Measurements from ENCODE around the gene USP2. TPM values are rescaled to one million over a fixed set of nuclear protein-coding genes. Genes with fewer than 3 reads are reported as not detected.
"Not testable (repeated sequence)": the region's sequence is repeated elsewhere in the genome, so short reads cannot be mapped to it uniquely, and the experiment has no call there.

The USP2 gene
- total RNA-seq, 1 experiment from 2014 or later, result 15.4 TPM

- Histone ChIP-seq H3K4me2 (ENCODE audit: low read depth, low read length, poor library complexity, severe bottlenecking) (peak overlapping the region; percentile 24), H2AFZ (ENCODE audit: low read length) (no peak overlapping the region), H4K20me1 (ENCODE audit: insufficient read depth, low read depth, low read length) (no peaks in the 10 kb centered on the region), H3K9me2 (replicated peaks; ENCODE audit: insufficient read depth, low read length) (no peaks in the 10 kb centered on the region), H3K27me3 (ENCODE audit: low read length) (no peaks in the 10 kb centered on the region), H3K9ac (ENCODE audit: low read length) (no peak overlapping the region), H3K36me3 (ENCODE audit: insufficient read depth, low read length) (0 out of 2 replicates have a peak, but pooled peaks cover under 1% of the 10 kb centered on the region), H3K79me2 (ENCODE audit: low read length) (no peaks in the 10 kb centered on the region), H3K4me3 (ENCODE audit: low read length) (no peak overlapping the region), H3K9me3 (ENCODE audit: low read length) (no peaks in the 10 kb centered on the region), H3K4me1 (ENCODE audit: low read length) (peaks cover 24% of the 10 kb centered on the region), H3K27ac (ENCODE audit: low read length) (peak overlapping the region; percentile 29; the same call in 1 of the 2 replicates)
- peak; percentile 70 for DNase-seq
These were observed 24.5 kb upstream of the USP2 start for GRCh38 chr11:119406005-119406404.

DNA sequence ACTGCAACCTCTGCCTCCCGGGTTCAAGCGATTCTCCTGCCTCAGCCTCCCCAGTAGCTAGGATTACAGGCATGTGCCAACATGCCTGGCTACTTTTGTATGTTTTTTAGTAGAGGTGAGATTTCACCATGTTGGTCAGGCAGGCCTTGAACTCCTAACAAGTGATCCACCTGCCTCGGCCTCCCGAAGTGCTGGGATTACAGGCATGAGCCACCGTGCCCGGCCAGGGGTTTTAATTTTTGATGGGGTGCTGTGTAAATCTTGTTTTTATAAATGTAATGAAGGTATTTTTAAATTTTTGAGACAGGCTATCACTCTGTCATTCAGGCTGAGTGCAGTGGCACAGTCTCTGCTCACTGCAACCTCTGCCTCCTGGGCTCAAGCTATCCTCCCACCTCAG, 24.0 kb upstream of the USP2 start:
- H2AFZ ChIP-seq (ENCODE audit: low read length); H3K27me3 ChIP-seq (ENCODE audit: low read length); H3K9me3 ChIP-seq (ENCODE audit: low read length); H3K36me3 ChIP-seq (ENCODE audit: insufficient read depth, low read length); H3K79me2 ChIP-seq (ENCODE audit: low read length); H3K4me3 ChIP-seq (ENCODE audit: low read length); H4K20me1 ChIP-seq (ENCODE audit: insufficient read depth, low read depth, low read length); H3K9me2 ChIP-seq (replicated peaks; ENCODE audit: insufficient read depth, low read length); H3K9ac ChIP-seq (ENCODE audit: low read length); DNase-seq: not testable (repeated sequence)
- peak overlapping the region; percentile 29; the same call in 1 of the 2 replicates for H3K27ac ChIP-seq (ENCODE audit: low read length)
- peak overlapping the region; percentile 24 for H3K4me2 ChIP-seq (ENCODE audit: low read depth, low read length, poor library complexity, severe bottlenecking)
- H3K4me1 ChIP-seq (ENCODE audit: low read length), result peaks cover 24% of the 10 kb centered on the region

GRCh38 chr11:119404872-119405271, 23.4 kb upstream of the USP2 start:
- H3K27ac ChIP-seq (ENCODE audit: low read length), result peak overlapping the region; percentile 29
- no peak for DNase-seq
- H4K20me1 ChIP-seq (ENCODE audit: insufficient read depth, low read depth, low read length), result no peaks in the 10 kb centered on the region
- no peak overlapping the region for H3K9ac ChIP-seq (ENCODE audit: low read length)
- H3K79me2 ChIP-seq (ENCODE audit: low read length), result no peaks in the 10 kb centered on the region
- H3K4me2 ChIP-seq (ENCODE audit: low read depth, low read length, poor library complexity, severe bottlenecking), result no peak overlapping the region
- H2AFZ ChIP-seq (ENCODE audit: low read length), result no peak overlapping the region
- H3K27me3 ChIP-seq (ENCODE audit: low read length), result no peaks in the 10 kb centered on the region
- 0 out of 2 replicates have a peak, but pooled peaks cover 3% of the 10 kb centered on the region for H3K36me3 ChIP-seq (ENCODE audit: insufficient read depth, low read length)
- no peaks in the 10 kb centered on the region for H3K9me3 ChIP-seq (ENCODE audit: low read length)
- peaks cover 24% of the 10 kb centered on the region for H3K4me1 ChIP-seq (ENCODE audit: low read length)
- H3K4me3 ChIP-seq (ENCODE audit: low read length), result no peak overlapping the region
- H3K9me2 ChIP-seq (replicated peaks; ENCODE audit: insufficient read depth, low read length), result no peaks in the 10 kb centered on the region

DNA sequence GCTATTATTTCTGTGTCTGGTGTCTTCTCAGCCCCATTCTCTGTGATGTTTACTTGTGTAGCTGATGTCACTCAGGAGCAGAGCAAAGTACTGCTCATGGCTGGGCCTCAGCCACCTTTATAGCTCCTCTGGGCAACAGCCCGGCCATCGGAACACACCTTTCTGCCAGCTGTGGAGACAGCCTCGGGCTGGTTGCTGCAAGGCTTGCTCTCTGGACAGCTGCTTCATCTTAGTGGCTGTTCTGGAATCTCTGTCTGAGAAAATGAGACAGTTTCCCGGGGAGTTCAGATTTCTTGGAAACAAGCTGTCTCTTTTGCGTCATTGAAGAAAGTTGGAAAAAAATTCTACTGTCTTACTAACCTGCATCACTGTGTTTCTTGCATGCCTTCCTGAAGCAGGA, 21.5 kb upstream of the USP2 start:
- Histone ChIP-seq H3K4me2 (ENCODE audit: low read depth, low read length, poor library complexity, severe bottlenecking) (no peak overlapping the region), H3K4me3 (ENCODE audit: low read length) (no peak overlapping the region), H3K9me3 (ENCODE audit: low read length) (peaks cover 2% of the 10 kb centered on the region; the same call in 1 of the 2 replicates), H3K27ac (ENCODE audit: low read length) (no peak overlapping the region), H3K9me2 (replicated peaks; ENCODE audit: insufficient read depth, low read length) (no peaks in the 10 kb centered on the region), H3K9ac (ENCODE audit: low read length) (no peak overlapping the region), H3K27me3 (ENCODE audit: low read length) (no peaks in the 10 kb centered on the region), H4K20me1 (ENCODE audit: insufficient read depth, low read depth, low read length) (no peaks in the 10 kb centered on the region), H3K36me3 (ENCODE audit: insufficient read depth, low read length) (peaks cover 3% of the 10 kb centered on the region; the same call in 1 of the 2 replicates), H2AFZ (ENCODE audit: low read length) (no peak overlapping the region), H3K79me2 (ENCODE audit: low read length) (no peaks in the 10 kb centered on the region), H3K4me1 (ENCODE audit: low read length) (peaks cover 24% of the 10 kb centered on the region)
- DNase-seq, result no peak

- Histone ChIP-seq H2AFZ (ENCODE audit: low read length) (no peak overlapping the region), H3K27ac (ENCODE audit: low read length) (no peak overlapping the region), H3K27me3 (ENCODE audit: low read length) (no peaks in the 10 kb centered on the region), H3K9ac (ENCODE audit: low read length) (no peak overlapping the region), H3K4me3 (ENCODE audit: low read length) (no peak overlapping the region), H3K4me2 (ENCODE audit: low read depth, low read length, poor library complexity, severe bottlenecking) (no peak overlapping the region), H3K9me2 (replicated peaks; ENCODE audit: insufficient read depth, low read length) (no peaks in the 10 kb centered on the region), H3K79me2 (ENCODE audit: low read length) (no peaks in the 10 kb centered on the region), H3K9me3 (ENCODE audit: low read length) (peaks cover 3% of the 10 kb centered on the region; the same call in 1 of the 2 replicates), H3K36me3 (ENCODE audit: insufficient read depth, low read length) (peaks cover 9% of the 10 kb centered on the region; the same call in 1 of the 2 replicates), H4K20me1 (ENCODE audit: insufficient read depth, low read depth, low read length) (no peaks in the 10 kb centered on the region), H3K4me1 (ENCODE audit: low read length) (peaks cover 24% of the 10 kb centered on the region)
- no peak for DNase-seq
These were observed 21.0 kb upstream of the USP2 start for GRCh38 chr11:119402470-119402869.

DNA sequence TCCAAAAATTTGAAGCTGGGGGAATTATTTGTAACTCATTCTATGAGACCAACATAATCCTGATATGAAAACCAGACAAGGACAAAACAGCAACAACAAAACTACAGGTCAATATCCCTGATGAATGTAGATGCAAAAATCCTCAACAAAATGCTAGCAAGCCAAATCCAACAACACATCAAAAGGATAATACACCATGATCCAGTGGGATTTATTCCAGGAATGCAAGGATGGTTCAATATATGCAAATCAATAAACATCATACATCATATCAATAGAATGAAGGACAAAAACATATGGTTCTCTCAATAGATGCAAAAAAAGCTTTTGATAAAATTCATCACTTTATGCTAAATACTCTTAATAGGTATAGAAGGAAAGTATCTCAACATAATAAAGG, 19.4 kb upstream of the USP2 start:
- Histone ChIP-seq H2AFZ (ENCODE audit: low read length) (no peak overlapping the region), H3K9me3 (ENCODE audit: low read length) (peaks cover 3% of the 10 kb centered on the region; the same call in 1 of the 2 replicates), H3K9me2 (replicated peaks; ENCODE audit: insufficient read depth, low read length) (no peaks in the 10 kb centered on the region), H3K27ac (ENCODE audit: low read length) (no peak overlapping the region), H3K4me3 (ENCODE audit: low read length) (no peak overlapping the region), H3K9ac (ENCODE audit: low read length) (no peak overlapping the region), H3K27me3 (ENCODE audit: low read length) (no peaks in the 10 kb centered on the region), H3K4me2 (ENCODE audit: low read depth, low read length, poor library complexity, severe bottlenecking) (no peak overlapping the region), H3K79me2 (ENCODE audit: low read length) (no peaks in the 10 kb centered on the region), H3K36me3 (ENCODE audit: insufficient read depth, low read length) (peaks cover 14% of the 10 kb centered on the region; the same call in 1 of the 2 replicates), H4K20me1 (ENCODE audit: insufficient read depth, low read depth, low read length) (no peaks in the 10 kb centered on the region), H3K4me1 (ENCODE audit: low read length) (peaks cover 17% of the 10 kb centered on the region)
- no peak for DNase-seq

DNA sequence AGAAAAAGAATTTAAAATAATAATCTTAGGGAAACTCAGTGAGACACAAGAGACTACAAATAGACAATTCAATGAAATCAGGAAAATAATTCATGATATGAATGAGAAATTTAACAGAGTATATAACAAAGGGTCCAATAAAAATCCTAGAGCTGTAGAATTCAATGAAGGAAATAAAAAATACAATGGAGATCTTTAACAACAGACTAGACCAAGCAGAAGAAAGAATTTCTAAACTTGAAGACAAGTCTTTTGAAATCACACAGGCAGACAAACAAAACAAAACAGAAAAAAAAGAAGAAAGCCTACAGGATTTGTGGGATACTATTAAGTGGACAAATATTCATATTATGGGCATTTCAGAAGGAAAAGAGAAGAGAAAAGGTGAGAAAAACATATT, 16.2 kb upstream of the USP2 start:
- Histone ChIP-seq H3K4me2 (ENCODE audit: low read depth, low read length, poor library complexity, severe bottlenecking) (no peak overlapping the region), H3K4me3 (ENCODE audit: low read length) (no peak overlapping the region), H3K79me2 (ENCODE audit: low read length) (no peaks in the 10 kb centered on the region), H3K27me3 (ENCODE audit: low read length) (no peaks in the 10 kb centered on the region), H3K9me3 (ENCODE audit: low read length) (peaks cover 3% of the 10 kb centered on the region; the same call in 1 of the 2 replicates), H3K9ac (ENCODE audit: low read length) (no peak overlapping the region), H4K20me1 (ENCODE audit: insufficient read depth, low read depth, low read length) (no peaks in the 10 kb centered on the region), H3K27ac (ENCODE audit: low read length) (no peak overlapping the region), H3K9me2 (replicated peaks; ENCODE audit: insufficient read depth, low read length) (no peaks in the 10 kb centered on the region), H3K36me3 (ENCODE audit: insufficient read depth, low read length) (peaks cover 14% of the 10 kb centered on the region; the same call in 1 of the 2 replicates), H2AFZ (ENCODE audit: low read length) (no peak overlapping the region), H3K4me1 (ENCODE audit: low read length) (peaks cover 14% of the 10 kb centered on the region)
- DNase-seq, result no peak

- DNase-seq, result no peak
- Histone ChIP-seq H3K9me2 (replicated peaks; ENCODE audit: insufficient read depth, low read length) (no peaks in the 10 kb centered on the region), H2AFZ (ENCODE audit: low read length) (no peak overlapping the region), H3K4me3 (ENCODE audit: low read length) (no peak overlapping the region), H3K36me3 (ENCODE audit: insufficient read depth, low read length) (peaks cover 14% of the 10 kb centered on the region; the same call in 1 of the 2 replicates), H3K9me3 (ENCODE audit: low read length) (peaks cover 3% of the 10 kb centered on the region; the same call in 1 of the 2 replicates), H3K27me3 (ENCODE audit: low read length) (no peaks in the 10 kb centered on the region), H3K4me2 (ENCODE audit: low read depth, low read length, poor library complexity, severe bottlenecking) (no peak overlapping the region), H3K9ac (ENCODE audit: low read length) (no peak overlapping the region), H3K27ac (ENCODE audit: low read length) (no peak overlapping the region), H3K79me2 (ENCODE audit: low read length) (no peaks in the 10 kb centered on the region), H3K4me1 (ENCODE audit: low read length) (peaks cover 15% of the 10 kb centered on the region), H4K20me1 (ENCODE audit: insufficient read depth, low read depth, low read length) (no peaks in the 10 kb centered on the region)
These were observed 15.3 kb upstream of the USP2 start for GRCh38 chr11:119396835-119397234.

Data from Karpas-422 (cell line).